Skin of body (tissue), 2 donors: ENCODE measurements around the gene ZNF865. TPM values are rescaled to one million over a fixed set of nuclear protein-coding genes. Genes with fewer than 3 reads are reported as not detected.

Source experiments
- DNase-seq: peaks from one replicate; lab custom pipeline; 2025; lab: John Stamatoyannopoulos, UW
- total RNA-seq: library from RNA; depleted of rRNA; stranded (reverse); fragments of >200 nt; gene quantifications from one replicate; pipeline ENCODE4 v1.2.3, GENCODE V29; 2014

The ZNF865 gene
- total RNA-seq, 1 donor from 2014 or later, result 2.1 TPM

DNA sequence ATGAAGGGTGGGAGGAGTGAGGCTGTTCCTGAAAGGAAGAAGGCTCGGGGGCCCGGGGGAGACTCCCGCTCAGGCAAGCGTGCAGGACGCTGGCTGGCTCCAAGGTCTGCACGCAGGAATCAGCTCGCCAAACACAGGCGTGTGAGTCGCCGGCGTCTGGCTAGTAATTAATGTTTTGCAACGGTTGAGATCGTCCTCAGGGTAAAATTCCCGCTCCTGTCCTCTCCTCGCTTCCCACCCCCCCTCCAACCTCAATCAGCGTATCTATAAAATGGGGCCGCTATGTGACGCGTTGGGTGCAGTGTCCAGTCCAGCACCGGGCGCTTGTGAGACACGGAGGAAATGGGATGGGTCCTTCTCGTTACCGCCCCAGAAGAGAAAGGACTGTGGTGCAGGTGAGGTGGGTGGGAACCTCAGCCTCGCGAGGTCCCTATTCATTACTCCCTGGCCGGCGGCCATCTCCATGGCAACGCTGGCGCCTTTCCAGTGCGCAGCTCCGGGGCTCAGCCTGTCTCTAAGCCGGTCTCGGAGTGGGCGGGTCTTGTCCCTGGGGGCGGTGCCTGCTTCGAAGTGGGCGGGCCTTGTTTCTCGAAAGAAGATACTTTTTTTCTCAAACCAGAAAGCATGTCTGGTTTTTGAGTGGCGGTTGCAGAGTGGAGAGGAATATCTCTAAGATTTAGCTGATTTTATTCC, 18.3 kb upstream of the ZNF865 start:
- DNase-seq, result peak; percentile 63

DNA sequence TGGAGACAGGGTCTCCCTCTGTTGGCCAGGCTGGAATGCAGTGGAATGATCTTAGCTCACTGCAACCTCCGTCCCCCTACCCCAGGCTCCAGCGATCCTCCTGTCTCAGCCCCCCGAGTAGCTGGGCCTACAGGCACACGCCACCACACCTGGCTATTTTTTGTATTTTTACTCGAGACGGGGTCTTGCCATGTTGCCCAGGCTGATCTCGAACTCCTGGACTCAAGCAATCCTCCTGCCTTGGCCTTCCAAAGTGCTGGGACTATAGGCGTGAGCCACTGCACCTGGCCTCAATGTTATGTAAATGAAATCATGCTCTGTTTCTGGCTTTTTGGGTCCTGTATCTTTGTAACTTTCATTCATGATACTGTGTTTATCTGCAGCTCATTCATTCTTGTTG, 16.7 kb upstream of the ZNF865 start:
- no peak for DNase-seq

DNA sequence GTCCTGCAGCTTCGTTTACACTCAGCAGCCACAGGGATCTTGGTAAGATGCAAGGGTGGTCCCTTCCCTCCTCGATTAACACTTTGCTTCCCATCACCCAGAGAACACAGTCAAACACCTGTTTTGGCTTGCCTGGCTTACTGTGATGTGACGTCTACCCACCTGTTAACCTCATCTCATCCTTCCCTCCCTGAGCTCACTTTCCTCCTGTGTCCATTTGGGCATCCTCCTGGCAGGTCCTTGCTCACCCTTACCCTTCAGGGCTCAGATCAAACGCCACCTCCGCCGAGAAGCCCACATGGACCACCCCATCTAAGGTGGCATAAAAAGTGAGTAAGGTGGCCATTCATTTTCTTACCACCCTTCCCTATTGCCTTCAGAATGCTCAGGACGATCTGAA, 15.3 kb upstream of the ZNF865 start:
- DNase-seq, result no peak

- no peak for DNase-seq
Measured at GRCh38 chr19:55590617-55591016, 14.8 kb upstream of the ZNF865 start.

- DNase-seq, result no peak
Measured at GRCh38 chr19:55591555-55591954, 13.9 kb upstream of the ZNF865 start.

DNA sequence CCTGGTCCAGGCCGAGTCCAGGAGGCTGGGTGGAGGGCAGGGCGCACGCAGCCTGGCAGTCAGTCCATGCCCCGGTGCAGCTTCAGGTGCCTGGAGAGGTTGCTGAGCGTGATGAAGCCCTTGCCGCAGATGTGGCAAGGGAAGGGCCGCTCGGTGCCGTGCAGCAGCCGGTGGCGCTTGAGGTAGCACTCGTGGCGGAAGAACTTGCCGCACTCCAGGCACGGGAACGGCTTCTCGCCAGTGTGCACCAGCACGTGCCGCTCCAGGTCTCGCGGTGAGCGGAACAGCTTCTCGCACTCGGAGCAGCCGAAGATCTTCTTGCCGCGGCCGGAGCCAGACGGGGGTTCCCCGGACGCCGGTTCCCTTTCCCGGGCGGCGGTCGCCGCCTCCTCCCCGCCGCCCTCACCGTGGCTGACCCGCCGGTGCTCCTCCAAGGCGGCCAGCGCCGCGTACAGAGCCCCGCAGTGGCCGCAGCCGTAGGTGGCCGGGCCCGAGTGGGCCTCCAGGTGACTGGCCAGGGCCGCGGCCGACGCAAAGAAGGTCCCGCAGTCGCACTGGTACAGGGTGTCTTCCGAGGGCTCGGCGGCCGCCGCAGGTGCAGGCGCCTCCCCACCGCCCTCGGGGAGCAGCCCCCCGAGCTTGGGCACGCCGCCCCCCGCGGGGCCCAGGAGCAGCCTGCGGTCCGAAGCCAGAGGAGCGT, 12.9 kb upstream of the ZNF865 start:
- DNase-seq, result no peak

DNA sequence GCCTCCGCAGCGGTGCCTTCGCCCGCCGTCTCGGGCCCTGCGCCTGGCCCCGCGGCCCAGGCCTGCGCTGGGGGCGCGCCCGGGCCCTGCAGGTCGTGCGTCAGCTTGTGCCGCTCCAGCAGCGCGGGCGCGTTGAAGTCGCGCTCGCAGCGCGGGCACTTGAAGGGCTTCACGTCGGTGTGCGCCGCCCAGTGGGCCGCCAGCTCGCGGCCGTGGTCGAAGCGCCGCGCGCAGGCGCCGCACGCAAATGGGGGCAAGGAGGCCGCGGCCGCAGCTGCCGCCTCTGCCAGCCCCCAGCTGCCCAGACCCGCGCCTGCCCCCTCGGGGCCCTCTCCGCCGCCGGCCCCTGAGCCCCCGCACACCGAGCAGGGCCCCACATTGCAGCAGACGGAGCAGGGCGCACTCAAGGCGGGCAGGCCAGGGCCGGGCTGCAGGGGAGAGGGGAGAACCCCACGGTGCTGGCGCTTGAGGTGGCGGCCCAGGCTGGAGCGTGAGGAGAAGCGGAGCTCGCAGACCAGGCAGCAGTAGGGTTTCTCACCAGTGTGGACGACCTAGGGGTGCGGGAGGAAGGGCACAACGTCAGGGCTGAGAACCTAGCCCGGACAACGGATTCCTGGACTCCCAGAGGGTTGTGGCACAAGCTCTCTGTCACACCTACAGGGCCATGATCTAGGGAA, 12.2 kb upstream of the ZNF865 start:
- no peak for DNase-seq

- no peak for DNase-seq
Measured at GRCh38 chr19:55594996-55595545, 10.4 kb upstream of the ZNF865 start.

- no peak for DNase-seq
Measured at GRCh38 chr19:55596304-55596703, 9.1 kb upstream of the ZNF865 start.

GRCh38 chr19:55597501-55597921, 7.9 kb upstream of the ZNF865 start:
- no peak for DNase-seq

- no peak for DNase-seq
Measured at GRCh38 chr19:55598034-55598433, 7.4 kb upstream of the ZNF865 start.

- DNase-seq, result peak; percentile 93
Measured at GRCh38 chr19:55598719-55599467, 6.6 kb upstream of the ZNF865 start.

- peak; percentile 99 for DNase-seq
Measured at GRCh38 chr19:55599468-55599841, 6.0 kb upstream of the ZNF865 start, which contains the start of gene FIZ1. FIZ1 (minus strand) TSS chr19:55599517; CDS start chr19:55597865, 1,652 bp downstream.

GRCh38 chr19:55599842-55600661, 5.4 kb upstream of the ZNF865 start, which contains the start of gene ZNF524:
ZNF524 (plus strand) TSS chr19:55600288; CDS start chr19:55602113, 1,825 bp downstream.
- peak; percentile 97 for DNase-seq

GRCh38 chr19:55600662-55601028, 4.8 kb upstream of the ZNF865 start:
- DNase-seq, result peak; percentile 40

GRCh38 chr19:55601084-55601483, 4.4 kb upstream of the ZNF865 start:
- DNase-seq, result no peak

GRCh38 chr19:55602104-55603001, 3.1 kb upstream of the ZNF865 start:
- no peak for DNase-seq

- DNase-seq, result no peak
Measured at GRCh38 chr19:55603115-55603514, 2.3 kb upstream of the ZNF865 start.

- no peak for DNase-seq
Measured at GRCh38 chr19:55603581-55604292, 1.7 kb upstream of the ZNF865 start.
